Kidney (tissue), 14 donors: ENCODE data around the gene CARD11. TPM values are rescaled to one million over a fixed set of nuclear protein-coding genes. Genes with fewer than 3 reads are reported as not detected.
A peak's percentile ranks its signal among the peaks of the same experiment; 100 is the strongest.

ENCODE experiments used
- DNase-seq, 5 donors: peaks; one replicate each; pipeline ENCODE4 v3.0.0-alpha.2; 2013 to 2020
- FAIRE-seq: peaks from 2 replicates; lab custom pipeline; 2012; peaks lifted over from hg19 to GRCh38; lab: Jason Lieb, UNC
- H3K27ac ChIP-seq, 2 donors: one replicate each; pipeline ENCODE4 v1.7.0; 2013; ENCODE audit warnings: low read depth in 2 of 2, low read length in 2 of 2, inconsistent platforms in 1 of 2
- H3K27me3 ChIP-seq: one replicate; pipeline ENCODE4 v1.7.1; 2013; ENCODE audit warnings: low read length, inconsistent platforms; ENCODE audit not compliant: control insufficient read depth, insufficient read depth
- H3K36me3 ChIP-seq, 3 donors: one replicate each; pipeline versions ENCODE4 v1.7.0 to v1.7.1; 2013; ENCODE audit warnings: low read length in 3 of 3, control low read depth in 1 of 3, inconsistent platforms in 1 of 3; ENCODE audit not compliant: insufficient read depth in 3 of 3, control insufficient read depth in 2 of 3
- H3K4me1 ChIP-seq, 3 donors: one replicate each; pipeline versions ENCODE4 v1.7.0 to v1.7.1; 2013; ENCODE audit warnings: low read length in 3 of 3, inconsistent platforms in 1 of 3, low read depth in 1 of 3; ENCODE audit not compliant: control insufficient read depth in 2 of 3, insufficient read depth in 2 of 3
- H3K4me3 ChIP-seq, 3 donors: one replicate each; pipeline versions ENCODE4 v1.7.0 to v1.8.1; 2013; ENCODE audit warnings: low read length in 3 of 3, control low read depth in 1 of 3, inconsistent platforms in 1 of 3
- H3K9ac ChIP-seq, 3 donors: one replicate each; pipeline versions ENCODE4 v1.7.0 to v1.7.1; 2013; ENCODE audit warnings: low read length in 3 of 3, control low read depth in 1 of 3, inconsistent platforms in 1 of 3
- H3K9me3 ChIP-seq, 3 donors: one replicate each; pipeline versions ENCODE4 v1.7.0 to v1.7.1; 2013; ENCODE audit warnings: low read length in 3 of 3, control low read depth in 1 of 3, inconsistent platforms in 1 of 3; ENCODE audit not compliant: control insufficient read depth in 2 of 3, insufficient read depth in 1 of 3
- intact Hi-C: fragments of 100-400 bp; cut with DNase I; formaldehyde crosslinking; loops from one replicate; pipeline ENCODE4 v1.11.1; 2022
- polyA plus RNA-seq: library from polyadenylated mRNA; stranded (reverse); fragments of 350-450 nt; fragmentation: Illumina TruSeq; extraction: RNeasy Lipid Tissue Mini Kit (QIAGEN cat#74804); gene quantifications from one replicate; pipeline ENCODE4 v1.2.3, GENCODE V29; 2014; ENCODE audit warnings: low read depth, low replicate concordance; ENCODE audit not compliant: insufficient read depth
- total RNA-seq: library from RNA; stranded (reverse); fragmentation: NEBNext Ultra II Directional; extraction: Animal tissue kit (Norgen Biotek cat#: 25700); gene quantifications from one replicate; pipeline ENCODE4 v1.2.1, GENCODE V29; 2021
- TF ChIP-seq, protein P1 (sequence below): IDR thresholded peaks from 3 replicates; pipeline ENCODE4 v1.5.1; 2012; ENCODE audit warnings: mild to moderate bottlenecking, moderate library complexity, borderline replicate concordance; ENCODE audit not compliant: insufficient read depth; ENCODE audit errors: extremely low read depth
- donor health status: control.
- donor health status: control.
- donor health status: control.
- donor health status: control.
- donor health status: control.
- donor health status: DM: yes; HTN: yes; CAD: no.
- donor health status: Normal renal cell carcinoma (clear cell type).

The CARD11 gene
- total and polyA plus RNA-seq, 2 donors from 2014 or later = 0.22 to 9.6 TPM

DNA sequence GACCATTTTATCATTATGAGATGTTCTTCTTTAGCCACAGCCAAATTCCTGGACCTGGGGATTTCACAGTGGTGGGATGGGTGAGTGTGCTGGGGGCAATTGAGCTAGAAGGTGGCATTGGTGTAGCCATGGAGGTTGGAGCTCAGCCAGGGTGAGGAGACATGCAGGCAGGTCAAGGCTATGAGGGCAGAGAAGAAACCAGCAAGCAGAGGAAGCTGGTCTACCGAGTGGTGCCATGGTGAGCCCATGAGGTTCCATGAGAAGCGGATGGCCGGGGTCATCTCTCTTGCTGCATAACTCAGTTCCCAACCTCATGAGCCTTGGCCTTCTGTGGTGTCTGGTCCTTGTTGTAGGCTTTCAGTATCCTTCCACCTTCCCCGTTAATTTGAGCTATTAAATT, 91.4 kb downstream of the CARD11 start:
- Histone ChIP-seq H3K27ac (no peak overlapping the region), H3K9me3 (peaks cover 0 to 5% (median 4%) of the 10 kb centered on the region in 3 donors), H3K36me3 (no peaks in the 10 kb centered on the region), H3K27me3 (no peaks in the 10 kb centered on the region), H3K9ac (no peak overlapping the region), H3K4me3 (no peak overlapping the region), H3K4me1 (no peaks in the 10 kb centered on the region)
- DNase-seq (peak in 1 of 5 donors; percentile 9), FAIRE-seq (no peak)
- intact Hi-C loops = no loop called here
- TF ChIP-seq, protein P1, sequence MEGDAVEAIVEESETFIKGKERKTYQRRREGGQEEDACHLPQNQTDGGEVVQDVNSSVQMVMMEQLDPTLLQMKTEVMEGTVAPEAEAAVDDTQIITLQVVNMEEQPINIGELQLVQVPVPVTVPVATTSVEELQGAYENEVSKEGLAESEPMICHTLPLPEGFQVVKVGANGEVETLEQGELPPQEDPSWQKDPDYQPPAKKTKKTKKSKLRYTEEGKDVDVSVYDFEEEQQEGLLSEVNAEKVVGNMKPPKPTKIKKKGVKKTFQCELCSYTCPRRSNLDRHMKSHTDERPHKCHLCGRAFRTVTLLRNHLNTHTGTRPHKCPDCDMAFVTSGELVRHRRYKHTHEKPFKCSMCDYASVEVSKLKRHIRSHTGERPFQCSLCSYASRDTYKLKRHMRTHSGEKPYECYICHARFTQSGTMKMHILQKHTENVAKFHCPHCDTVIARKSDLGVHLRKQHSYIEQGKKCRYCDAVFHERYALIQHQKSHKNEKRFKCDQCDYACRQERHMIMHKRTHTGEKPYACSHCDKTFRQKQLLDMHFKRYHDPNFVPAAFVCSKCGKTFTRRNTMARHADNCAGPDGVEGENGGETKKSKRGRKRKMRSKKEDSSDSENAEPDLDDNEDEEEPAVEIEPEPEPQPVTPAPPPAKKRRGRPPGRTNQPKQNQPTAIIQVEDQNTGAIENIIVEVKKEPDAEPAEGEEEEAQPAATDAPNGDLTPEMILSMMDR = no peak

DNA sequence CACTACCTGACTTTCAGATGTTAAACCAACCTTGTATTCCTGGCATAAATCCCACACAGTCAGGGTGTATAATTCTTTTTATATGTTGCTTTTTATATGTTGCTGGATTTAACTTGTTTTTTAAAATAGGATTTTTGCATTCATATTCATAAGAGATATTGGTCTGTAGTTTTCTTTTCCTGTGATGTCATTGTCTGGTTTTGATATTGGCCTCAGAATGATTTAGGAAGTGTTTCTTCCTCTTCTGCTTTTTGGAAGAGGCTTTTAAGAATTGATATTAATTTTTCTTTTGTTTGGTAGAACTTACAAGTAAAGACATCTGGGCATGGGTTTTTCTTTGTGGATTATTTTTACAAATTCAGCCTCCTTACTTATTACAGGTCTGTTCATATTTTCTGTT, 93.1 kb downstream of the CARD11 start:
- TF ChIP-seq, protein P1 = no peak
- no peaks in the 10 kb centered on the region for H3K27me3 ChIP-seq
- no peaks in the 10 kb centered on the region for H3K4me1 ChIP-seq
- intact Hi-C loops = no loop called here
- no peak overlapping the region for H3K27ac ChIP-seq
- H3K4me3 ChIP-seq = no peak overlapping the region
- H3K9ac ChIP-seq = no peak overlapping the region
- DNase-seq (no peak), FAIRE-seq (no peak)
- peaks cover 0 to 5% (median 4%) of the 10 kb centered on the region in 3 donors for H3K9me3 ChIP-seq
- H3K36me3 ChIP-seq = no peaks in the 10 kb centered on the region

DNA sequence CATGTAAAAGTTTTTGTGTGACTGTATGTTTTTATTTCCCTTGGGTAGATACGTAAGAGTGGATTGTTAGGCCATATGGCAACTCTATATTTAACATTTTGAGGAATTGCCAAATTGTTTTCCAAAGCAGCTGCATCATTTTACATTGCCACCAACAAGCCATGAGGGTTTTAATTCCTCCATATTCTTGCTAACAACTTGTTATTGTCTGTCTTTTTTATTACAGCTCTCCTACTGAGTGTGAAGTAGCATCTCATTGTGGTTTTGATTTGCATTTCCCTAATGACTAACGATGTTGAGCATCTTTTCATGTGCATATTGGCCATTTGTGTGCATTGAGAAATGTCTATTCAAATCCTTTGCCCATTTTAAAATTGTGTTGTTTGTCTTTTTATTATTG, 94.9 kb downstream of the CARD11 start:
- H3K4me1 ChIP-seq = no peaks in the 10 kb centered on the region
- H3K9ac ChIP-seq = no peak overlapping the region
- H3K27ac ChIP-seq = no peak overlapping the region
- H3K9me3 ChIP-seq = peaks cover 0 to 5% (median 4%) of the 10 kb centered on the region in 3 donors
- no peak overlapping the region for H3K4me3 ChIP-seq
- intact Hi-C loops = no loop called here
- no peaks in the 10 kb centered on the region for H3K36me3 ChIP-seq
- TF ChIP-seq, protein P1 = no peak
- DNase-seq (no peak), FAIRE-seq (no peak)
- H3K27me3 ChIP-seq = no peaks in the 10 kb centered on the region
